MM.1S (cell line): ENCODE results near the gene CSF1.

Source experiments
- DNase-seq: peaks from one replicate; pipeline ENCODE4 v3.0.0-alpha.2; 2015
- H2AFZ ChIP-seq: fragments of 300-600 bp; sonication (generic); 2 replicates; pipeline ENCODE4 v1.6.0; 2016; ENCODE audit warnings: antibody characterized with exemption, low read length
- H3F3A ChIP-seq: fragments of 300-600 bp; sonication (generic); 2 replicates; pipeline ENCODE4 v1.6.1; 2016; ENCODE audit warnings: mild to moderate bottlenecking, antibody characterized with exemption, low read length, moderate library complexity, mixed read lengths; ENCODE audit not compliant: insufficient read depth
- H3K27ac ChIP-seq: fragments of 300-600 bp; sonication (generic); 2 replicates; pipeline ENCODE4 v1.5.1; 2016; ENCODE audit warnings: mild to moderate bottlenecking, low read length
- H3K27me3 ChIP-seq: fragments of 300-600 bp; sonication (generic); replicated peaks from 2 replicates; pipeline ENCODE4 v1.6.0; 2016; ENCODE audit warnings: low read length; ENCODE audit not compliant: insufficient read depth
- H3K36me3 ChIP-seq: fragments of 300-600 bp; sonication (generic); replicated peaks from 2 replicates; pipeline ENCODE4 v1.6.1; 2016; ENCODE audit warnings: mild to moderate bottlenecking, low read length, mixed read lengths; ENCODE audit not compliant: insufficient read depth
- H3K4me1 ChIP-seq: fragments of 300-600 bp; sonication (generic); 2 replicates; pipeline ENCODE4 v1.6.1; 2016; ENCODE audit warnings: low read length, mixed read lengths
- H3K4me2 ChIP-seq: fragments of 300-600 bp; sonication (generic); 2 replicates; pipeline ENCODE4 v1.6.0; 2016; ENCODE audit warnings: low read depth, low read length
- H3K4me3 ChIP-seq: fragments of 300-600 bp; sonication (generic); 2 replicates; pipeline ENCODE4 v1.5.1; 2016; ENCODE audit warnings: low read length, mixed read lengths
- H3K79me2 ChIP-seq: fragments of 300-600 bp; sonication (generic); 2 replicates; pipeline ENCODE4 v1.6.1; 2016; ENCODE audit warnings: mixed run types, low read length, mixed read lengths
- H3K9ac ChIP-seq: fragments of 300-600 bp; sonication (generic); 2 replicates; pipeline ENCODE4 v1.6.1; 2016; ENCODE audit warnings: low read length, mixed read lengths
- H3K9me2 ChIP-seq: fragments of 300-600 bp; sonication (generic); replicated peaks from 2 replicates; pipeline ENCODE4 v1.6.1; 2016; ENCODE audit warnings: mild to moderate bottlenecking, low read length, mixed read lengths; ENCODE audit not compliant: insufficient read depth
- H3K9me3 ChIP-seq: fragments of 300-600 bp; sonication (generic); replicated peaks from 2 replicates; pipeline ENCODE4 v1.6.1; 2016; ENCODE audit warnings: mild to moderate bottlenecking, low read length, mixed read lengths; ENCODE audit not compliant: insufficient read depth
- H4K20me1 ChIP-seq: fragments of 300-600 bp; sonication (generic); 2 replicates; pipeline ENCODE4 v1.6.1; 2016; ENCODE audit warnings: mild to moderate bottlenecking, low read length, moderate library complexity, mixed read lengths; ENCODE audit not compliant: insufficient read depth
- CTCF ChIP-seq: fragments of 300-600 bp; sonication (generic); IDR thresholded peaks from 2 replicates; pipeline ENCODE4 v1.5.1; 2016; ENCODE audit warnings: antibody characterized with exemption, low read length, mixed read lengths
- EZH2 ChIP-seq: fragments of 300-600 bp; sonication (generic); optimal IDR thresholded peaks from 2 replicates; pipeline ENCODE3; 2017; ENCODE audit warnings: low read depth, mild to moderate bottlenecking, antibody characterized with exemption, low read length, mixed read lengths
- EZH2phosphoT487 ChIP-seq: fragments of 300-600 bp; sonication (generic); IDR thresholded peaks from 2 replicates; pipeline ENCODE4 v1.6.1; 2018; ENCODE audit warnings: antibody characterized with exemption, low read length

The CSF1 gene

GRCh38 chr1:109873278-109874175, 37.1 kb upstream of the CSF1 start:
- H2AFZ ChIP-seq = no peak overlapping the region
- H3K4me1 ChIP-seq = no peaks in the 10 kb centered on the region
- H3F3A ChIP-seq = no peaks in the 10 kb centered on the region
- H3K79me2 ChIP-seq = no peaks in the 10 kb centered on the region
- H3K9me2 ChIP-seq = no peaks in the 10 kb centered on the region
- no peak overlapping the region for H3K27ac ChIP-seq
- no peak overlapping the region for H3K4me3 ChIP-seq
- no peak overlapping the region for H3K4me2 ChIP-seq
- no peak for TF ChIP-seq EZH2
- no peak for TF ChIP-seq EZH2phosphoT487
- TF ChIP-seq CTCF = no peak
- no peaks in the 10 kb centered on the region for H3K27me3 ChIP-seq
- no peaks in the 10 kb centered on the region for H3K36me3 ChIP-seq
- H3K9ac ChIP-seq = no peak overlapping the region
- DNase-seq = no peak
- no peaks in the 10 kb centered on the region for H4K20me1 ChIP-seq
- H3K9me3 ChIP-seq = no peaks in the 10 kb centered on the region

GRCh38 chr1:109874445-109874844, 36.2 kb upstream of the CSF1 start:
- Histone ChIP-seq H3K9me2 (no peaks in the 10 kb centered on the region), H2AFZ (no peak overlapping the region), H3K9me3 (no peaks in the 10 kb centered on the region), H3K9ac (no peak overlapping the region), H4K20me1 (no peaks in the 10 kb centered on the region), H3K4me3 (no peak overlapping the region), H3F3A (no peaks in the 10 kb centered on the region), H3K36me3 (no peaks in the 10 kb centered on the region), H3K4me1 (no peaks in the 10 kb centered on the region), H3K27me3 (no peaks in the 10 kb centered on the region), H3K4me2 (no peak overlapping the region), H3K79me2 (no peaks in the 10 kb centered on the region), H3K27ac (no peak overlapping the region)
- TF ChIP-seq EZH2 = no peak
- no peak for TF ChIP-seq CTCF
- TF ChIP-seq EZH2phosphoT487 = no peak
- DNase-seq = no peak

GRCh38 chr1:109875874-109876273, 34.8 kb upstream of the CSF1 start:
- no peaks in the 10 kb centered on the region for H3K79me2 ChIP-seq
- no peak overlapping the region for H3K4me3 ChIP-seq
- no peaks in the 10 kb centered on the region for H3K9me3 ChIP-seq
- H3K27ac ChIP-seq = no peak overlapping the region
- no peaks in the 10 kb centered on the region for H3K9me2 ChIP-seq
- no peaks in the 10 kb centered on the region for H3K36me3 ChIP-seq
- H3K9ac ChIP-seq = no peak overlapping the region
- no peak for DNase-seq
- no peaks in the 10 kb centered on the region for H3F3A ChIP-seq
- H3K27me3 ChIP-seq = no peaks in the 10 kb centered on the region
- no peaks in the 10 kb centered on the region for H4K20me1 ChIP-seq
- H3K4me2 ChIP-seq = no peak overlapping the region
- H2AFZ ChIP-seq = no peak overlapping the region
- no peak for TF ChIP-seq CTCF
- TF ChIP-seq EZH2 = no peak
- TF ChIP-seq EZH2phosphoT487 = no peak
- no peaks in the 10 kb centered on the region for H3K4me1 ChIP-seq
